DOHH2 (cell line): ENCODE results near the gene WAC.

Experiments used
- EZH2phosphoT487 ChIP-seq: fragments of 200-600 bp; sonication (generic); IDR thresholded peaks from 2 replicates; pipeline ENCODE4 v1.6.1; 2017; ENCODE audit warnings: borderline replicate concordance, mild to moderate bottlenecking, antibody characterized with exemption, low read length, moderate library complexity, mixed read lengths
- TF ChIP-seq, protein P1 (sequence below): fragments of 200-600 bp; sonication (generic); IDR thresholded peaks from one replicate; pipeline ENCODE4 v1.5.1; 2014; ENCODE audit warnings: antibody characterized with exemption, mild to moderate bottlenecking, low read depth, low read length; ENCODE audit not compliant: poor library complexity, severe bottlenecking

- TF ChIP-seq, protein P1, sequence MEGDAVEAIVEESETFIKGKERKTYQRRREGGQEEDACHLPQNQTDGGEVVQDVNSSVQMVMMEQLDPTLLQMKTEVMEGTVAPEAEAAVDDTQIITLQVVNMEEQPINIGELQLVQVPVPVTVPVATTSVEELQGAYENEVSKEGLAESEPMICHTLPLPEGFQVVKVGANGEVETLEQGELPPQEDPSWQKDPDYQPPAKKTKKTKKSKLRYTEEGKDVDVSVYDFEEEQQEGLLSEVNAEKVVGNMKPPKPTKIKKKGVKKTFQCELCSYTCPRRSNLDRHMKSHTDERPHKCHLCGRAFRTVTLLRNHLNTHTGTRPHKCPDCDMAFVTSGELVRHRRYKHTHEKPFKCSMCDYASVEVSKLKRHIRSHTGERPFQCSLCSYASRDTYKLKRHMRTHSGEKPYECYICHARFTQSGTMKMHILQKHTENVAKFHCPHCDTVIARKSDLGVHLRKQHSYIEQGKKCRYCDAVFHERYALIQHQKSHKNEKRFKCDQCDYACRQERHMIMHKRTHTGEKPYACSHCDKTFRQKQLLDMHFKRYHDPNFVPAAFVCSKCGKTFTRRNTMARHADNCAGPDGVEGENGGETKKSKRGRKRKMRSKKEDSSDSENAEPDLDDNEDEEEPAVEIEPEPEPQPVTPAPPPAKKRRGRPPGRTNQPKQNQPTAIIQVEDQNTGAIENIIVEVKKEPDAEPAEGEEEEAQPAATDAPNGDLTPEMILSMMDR: no peak
- no peak for TF ChIP-seq EZH2phosphoT487
These were observed 2.2 kb upstream of the WAC start for GRCh38 chr10:28530751-28531150.
